ENCODE measurements around the gene PILRA. TPM values are rescaled to one million over a fixed set of nuclear protein-coding genes. Genes with fewer than 3 reads are reported as not detected.

The PILRA gene
- total RNA-seq, 1 donor from 2014 or later = 8.3 TPM

DNA sequence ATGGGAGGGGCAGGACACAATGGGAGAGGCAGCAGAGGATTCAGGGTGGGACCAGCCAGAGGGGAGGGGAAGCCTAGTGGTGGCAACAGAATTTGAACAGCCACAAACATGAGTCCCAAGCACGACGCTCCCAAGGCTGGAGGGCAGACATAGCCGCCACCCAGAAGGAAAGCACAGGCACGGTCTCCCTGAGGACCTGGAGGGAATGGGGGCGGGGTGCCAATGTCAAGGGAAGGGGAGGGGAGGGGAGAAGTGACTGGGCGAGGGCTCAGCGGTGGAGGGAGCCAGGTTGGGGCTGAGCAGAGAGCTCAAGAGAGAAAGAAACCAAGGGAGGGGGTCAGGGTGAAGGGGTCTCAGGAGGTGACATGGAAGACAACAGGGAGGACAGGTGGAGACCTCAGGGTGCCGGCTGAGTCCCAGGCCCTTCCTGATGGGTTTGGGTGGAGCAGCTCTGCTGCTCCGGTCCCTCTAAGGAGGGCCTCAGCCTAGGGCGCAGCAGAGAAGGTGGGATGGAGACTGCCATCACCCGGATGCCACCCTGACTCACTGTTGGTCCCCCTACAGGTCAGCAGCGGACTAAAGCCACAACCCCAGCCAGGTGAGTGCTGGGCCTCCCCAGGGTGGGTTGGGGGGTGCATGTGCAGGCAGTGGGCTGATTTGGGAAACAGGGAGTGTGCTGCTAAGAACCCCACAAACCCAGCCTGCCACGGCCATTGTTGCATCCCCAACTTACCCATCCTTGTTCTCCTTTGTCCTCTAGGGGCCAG lies 24.2 kb downstream of the PILRA start:
- intact Hi-C loops (cut with DNase I) = no loop called here
- Histone ChIP-seq H3K9me3 (no peaks in the 10 kb centered on the region), H3K27me3 (no peaks in the 10 kb centered on the region), H3K36me3 (no peaks in the 10 kb centered on the region), H3K4me1 (no peaks in the 10 kb centered on the region), H3K4me3 (no peak overlapping the region), H3K27ac (no peak overlapping the region)
- no peak for TF ChIP-seq POLR2A (IDR thresholded peaks at IDR 0.05)
- TF ChIP-seq POLR2AphosphoS5 (IDR thresholded peaks at IDR 0.05; ENCODE audit: insufficient read depth in 1 of 2, low read depth in 1 of 2) = no peak
- TF ChIP-seq, protein P1, sequence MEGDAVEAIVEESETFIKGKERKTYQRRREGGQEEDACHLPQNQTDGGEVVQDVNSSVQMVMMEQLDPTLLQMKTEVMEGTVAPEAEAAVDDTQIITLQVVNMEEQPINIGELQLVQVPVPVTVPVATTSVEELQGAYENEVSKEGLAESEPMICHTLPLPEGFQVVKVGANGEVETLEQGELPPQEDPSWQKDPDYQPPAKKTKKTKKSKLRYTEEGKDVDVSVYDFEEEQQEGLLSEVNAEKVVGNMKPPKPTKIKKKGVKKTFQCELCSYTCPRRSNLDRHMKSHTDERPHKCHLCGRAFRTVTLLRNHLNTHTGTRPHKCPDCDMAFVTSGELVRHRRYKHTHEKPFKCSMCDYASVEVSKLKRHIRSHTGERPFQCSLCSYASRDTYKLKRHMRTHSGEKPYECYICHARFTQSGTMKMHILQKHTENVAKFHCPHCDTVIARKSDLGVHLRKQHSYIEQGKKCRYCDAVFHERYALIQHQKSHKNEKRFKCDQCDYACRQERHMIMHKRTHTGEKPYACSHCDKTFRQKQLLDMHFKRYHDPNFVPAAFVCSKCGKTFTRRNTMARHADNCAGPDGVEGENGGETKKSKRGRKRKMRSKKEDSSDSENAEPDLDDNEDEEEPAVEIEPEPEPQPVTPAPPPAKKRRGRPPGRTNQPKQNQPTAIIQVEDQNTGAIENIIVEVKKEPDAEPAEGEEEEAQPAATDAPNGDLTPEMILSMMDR (IDR thresholded peaks at IDR 0.05) = no peak
- DNase-seq (ENCODE audit: extremely low spot score in 2 of 2) = no peak

DNA sequence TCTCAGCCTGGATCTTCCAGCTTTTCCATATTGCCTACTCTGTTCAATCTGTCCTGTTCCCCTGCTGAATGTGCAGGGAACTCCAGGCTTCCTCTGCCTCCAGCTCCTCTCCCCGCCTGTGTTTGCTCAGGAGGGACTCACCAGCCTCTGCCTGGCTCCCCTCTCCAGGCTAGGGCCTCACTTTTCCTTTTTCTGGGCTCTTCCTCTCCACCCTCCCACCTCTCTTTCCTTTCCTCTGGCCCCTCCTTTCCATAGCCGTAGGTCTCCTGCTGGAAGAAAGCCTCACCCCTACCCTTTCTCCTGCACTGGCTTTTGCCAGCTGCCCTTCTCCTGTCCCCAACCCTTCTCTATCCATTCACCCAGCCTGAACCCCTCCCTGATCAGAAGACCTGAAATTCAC lies 25.0 kb downstream of the PILRA start:
- TF ChIP-seq POLR2A (IDR thresholded peaks at IDR 0.05) (no peak), POLR2AphosphoS5 (IDR thresholded peaks at IDR 0.05; ENCODE audit: insufficient read depth in 1 of 2, low read depth in 1 of 2) (no peak)
- TF ChIP-seq, protein P1 (IDR thresholded peaks at IDR 0.05) = no peak
- Histone ChIP-seq H3K36me3 (no peaks in the 10 kb centered on the region), H3K4me1 (no peaks in the 10 kb centered on the region), H3K4me3 (no peak overlapping the region), H3K27me3 (no peaks in the 10 kb centered on the region), H3K27ac (no peak overlapping the region), H3K9me3 (no peaks in the 10 kb centered on the region)
- intact Hi-C loops (cut with DNase I) = no loop called here
- DNase-seq (ENCODE audit: extremely low spot score in 2 of 2) = no peak

DNA sequence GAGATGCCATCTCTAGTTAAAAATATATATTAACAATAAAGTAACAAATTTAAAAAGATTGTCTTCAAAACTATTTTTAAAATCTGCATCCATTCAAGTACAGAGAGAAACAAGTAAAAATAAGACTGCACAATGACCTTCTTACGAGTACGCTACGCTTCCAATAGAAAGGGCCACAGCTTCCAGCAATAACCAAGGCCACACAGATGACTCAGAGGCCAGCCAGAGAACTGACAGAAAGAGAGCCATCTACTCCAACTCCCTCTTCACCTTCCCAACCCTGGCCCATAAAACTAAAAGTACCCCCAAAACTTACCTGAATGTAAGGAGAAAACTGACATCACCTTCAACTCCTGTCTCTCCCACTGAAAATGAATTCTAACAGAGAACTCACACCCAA lies 26.8 kb downstream of the PILRA start:
- intact Hi-C loops (cut with DNase I) = no loop called here
- Histone ChIP-seq H3K36me3 (no peaks in the 10 kb centered on the region), H3K4me1 (no peaks in the 10 kb centered on the region), H3K27ac (no peak overlapping the region), H3K4me3 (no peak overlapping the region), H3K9me3 (no peaks in the 10 kb centered on the region), H3K27me3 (no peaks in the 10 kb centered on the region)
- TF ChIP-seq, protein P1 (IDR thresholded peaks at IDR 0.05) = no peak
- TF ChIP-seq POLR2A (IDR thresholded peaks at IDR 0.05) = no peak
- no peak for DNase-seq (ENCODE audit: extremely low spot score in 2 of 2)

DNA sequence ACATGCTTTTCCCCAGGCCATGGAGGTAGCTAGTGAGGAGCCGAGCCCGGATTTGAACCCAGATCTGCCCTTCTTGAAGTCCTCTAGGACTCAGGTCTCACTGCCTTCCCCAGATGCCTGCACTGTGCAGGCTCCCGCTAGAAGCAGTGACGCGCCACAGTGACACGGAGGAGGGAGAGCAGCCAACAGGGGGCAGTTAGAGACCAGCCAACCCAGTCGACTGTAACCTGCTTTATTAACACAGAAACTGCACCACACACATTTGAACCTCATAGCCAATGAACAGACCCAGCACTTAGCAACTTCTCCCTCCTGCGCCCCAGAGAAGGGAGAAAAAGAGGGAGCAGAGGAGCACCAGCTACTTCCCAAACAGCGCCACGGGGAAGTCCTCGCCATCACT lies 27.4 kb downstream of the PILRA start:
- no peak overlapping the region for H3K27ac ChIP-seq
- no peaks in the 10 kb centered on the region for H3K27me3 ChIP-seq
- no peak for DNase-seq (ENCODE audit: extremely low spot score in 2 of 2)
- H3K9me3 ChIP-seq = no peaks in the 10 kb centered on the region
- H3K36me3 ChIP-seq = no peaks in the 10 kb centered on the region
- TF ChIP-seq, protein P1 (IDR thresholded peaks at IDR 0.05) = no peak
- no peak for TF ChIP-seq POLR2AphosphoS5 (IDR thresholded peaks at IDR 0.05; ENCODE audit: insufficient read depth in 1 of 2, low read depth in 1 of 2)
- TF ChIP-seq POLR2A (IDR thresholded peaks at IDR 0.05) = no peak
- no peak overlapping the region for H3K4me3 ChIP-seq
- H3K4me1 ChIP-seq = no peaks in the 10 kb centered on the region
- intact Hi-C loops (cut with DNase I) = no loop called here

DNA sequence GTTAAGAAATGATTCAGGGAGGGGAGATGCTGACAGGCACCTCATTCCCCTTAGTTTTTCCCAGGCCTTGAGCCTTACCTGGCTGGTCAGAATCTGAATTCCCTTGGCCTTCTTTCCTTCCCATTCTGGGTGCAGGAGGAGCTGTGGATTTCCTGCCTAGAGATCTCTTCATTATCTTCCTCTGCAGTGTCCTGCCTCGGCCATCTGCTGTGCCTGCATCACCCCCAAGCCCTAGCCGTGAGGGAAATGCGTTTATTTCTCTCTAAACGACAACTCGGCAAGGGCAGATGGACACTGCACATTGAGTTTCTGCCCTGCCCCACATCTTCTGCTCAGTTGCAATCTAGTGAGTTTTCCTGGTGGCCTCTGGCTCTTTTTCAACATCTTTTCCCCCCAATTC lies 28.5 kb downstream of the PILRA start:
- no peaks in the 10 kb centered on the region for H3K4me1 ChIP-seq
- no peak overlapping the region for H3K4me3 ChIP-seq
- H3K36me3 ChIP-seq = no peaks in the 10 kb centered on the region
- H3K27ac ChIP-seq = no peak overlapping the region
- intact Hi-C loops (cut with DNase I) = no loop called here
- DNase-seq (ENCODE audit: extremely low spot score in 2 of 2) = no peak
- TF ChIP-seq, protein P1 (IDR thresholded peaks at IDR 0.05) = no peak
- TF ChIP-seq POLR2AphosphoS5 (IDR thresholded peaks at IDR 0.05; ENCODE audit: insufficient read depth in 1 of 2, low read depth in 1 of 2) (no peak), POLR2A (IDR thresholded peaks at IDR 0.05) (no peak)
- no peaks in the 10 kb centered on the region for H3K27me3 ChIP-seq
- H3K9me3 ChIP-seq = no peaks in the 10 kb centered on the region

Data from vagina (tissue), 2 donors.